SK-N-SH treated with all-trans-retinoic acid at 6 μM for 48 hours (cell line): ENCODE results near the gene NFKBIZ.

Experiments used
- ATAC-seq: fragments of 200-7000 bp; cut with Tn5 transposase; 3 replicates; pipeline ENCODE4 v1.9.1; 2020; ENCODE audit warnings: mild to moderate bottlenecking, moderate library complexity
- ARNTL ChIP-seq: fragments of 450-650 bp; formaldehyde crosslinking; IDR thresholded peaks from 2 replicates; pipeline ENCODE4 v1.5.0; 2020; ENCODE audit warnings: low read depth, mild to moderate bottlenecking, moderate library complexity, borderline replicate concordance
- BACH2 ChIP-seq: fragments of 250-450 bp; sonication (Bioruptor Pico); IDR thresholded peaks from 2 replicates; pipeline ENCODE4 v1.9.0; 2021; ENCODE audit warnings: mild to moderate bottlenecking, borderline replicate concordance
- ESRRG ChIP-seq: fragments of 250-450 bp; sonication (Bioruptor Pico); IDR thresholded peaks from 2 replicates; pipeline ENCODE4 v1.6.1; 2021; ENCODE audit warnings: mild to moderate bottlenecking
- GLIS3 ChIP-seq: fragments of 250-450 bp; sonication (Bioruptor Pico); IDR thresholded peaks from 2 replicates; pipeline ENCODE4 v1.5.0; 2020; ENCODE audit warnings: mild to moderate bottlenecking, moderate library complexity
- ISL1 ChIP-seq: fragments of 250-450 bp; sonication (Bioruptor Pico); IDR thresholded peaks from 2 replicates; pipeline ENCODE4 v2.1.2; 2022; ENCODE audit warnings: mild to moderate bottlenecking, moderate library complexity
- OSR1 ChIP-seq: fragments of 250-450 bp; sonication (Bioruptor Pico); IDR thresholded peaks from 2 replicates; pipeline ENCODE4 v1.8.0; 2022; ENCODE audit warnings: moderate library complexity, mild to moderate bottlenecking, inconsistent platforms
- PPARA ChIP-seq: fragments of 250-450 bp; sonication (Bioruptor Pico); IDR thresholded peaks from 2 replicates; pipeline ENCODE4 v1.5.0; 2020; ENCODE audit warnings: mild to moderate bottlenecking, borderline replicate concordance
- RARB ChIP-seq: fragments of 250-450 bp; sonication (Bioruptor Pico); IDR thresholded peaks from 2 replicates; pipeline ENCODE4 v1.8.0; 2021; ENCODE audit warnings: mild to moderate bottlenecking, moderate library complexity
- SNAI2 ChIP-seq: fragments of 250-450 bp; sonication (Bioruptor Pico); IDR thresholded peaks from 2 replicates; pipeline ENCODE4 v1.5.0; 2020; ENCODE audit warnings: mild to moderate bottlenecking, moderate library complexity
- TCF4 ChIP-seq: fragments of 250-450 bp; sonication (Bioruptor Pico); IDR thresholded peaks from 2 replicates; pipeline ENCODE4 v1.8.0; 2021; ENCODE audit warnings: mild to moderate bottlenecking, moderate library complexity, borderline replicate concordance
- TOX ChIP-seq: fragments of 250-450 bp; sonication (Bioruptor Pico); IDR thresholded peaks from 2 replicates; pipeline ENCODE4 v1.8.0; 2021; ENCODE audit warnings: mild to moderate bottlenecking, moderate library complexity, borderline replicate concordance
- ZC3H10 ChIP-seq: fragments of 250-450 bp; sonication (Bioruptor Pico); IDR thresholded peaks from 2 replicates; pipeline ENCODE4 v1.5.1; 2021; ENCODE audit warnings: mild to moderate bottlenecking, moderate library complexity
- ZFP3 ChIP-seq: fragments of 250-450 bp; sonication (Bioruptor Pico); IDR thresholded peaks from 2 replicates; pipeline ENCODE4 v1.5.0; 2020; ENCODE audit warnings: mild to moderate bottlenecking, moderate library complexity
- ZFP30 ChIP-seq: fragments of 450-650 bp; formaldehyde crosslinking; IDR thresholded peaks from 2 replicates; pipeline ENCODE4 v1.5.0; 2022; ENCODE audit warnings: mild to moderate bottlenecking, moderate library complexity
- ZNF70 ChIP-seq: fragments of 450-650 bp; formaldehyde crosslinking; IDR thresholded peaks from 2 replicates; pipeline ENCODE4 v1.5.0; 2020; ENCODE audit warnings: mild to moderate bottlenecking, moderate library complexity
- ZNF8 ChIP-seq: fragments of 450-650 bp; formaldehyde crosslinking; IDR thresholded peaks from 2 replicates; pipeline ENCODE4 v1.5.0; 2020; ENCODE audit warnings: mild to moderate bottlenecking, moderate library complexity
- TF ChIP-seq, protein P1 (sequence below): fragments of 250-450 bp; sonication (Bioruptor Pico); IDR thresholded peaks from 2 replicates; pipeline ENCODE4 v1.8.0; 2020; ENCODE audit warnings: mild to moderate bottlenecking, moderate library complexity, borderline replicate concordance
- TF ChIP-seq, protein P2 (sequence below): fragments of 250-450 bp; sonication (Bioruptor Pico); IDR thresholded peaks from 2 replicates; pipeline ENCODE4 v1.5.1; 2020; ENCODE audit warnings: low read depth, mild to moderate bottlenecking, moderate library complexity
- TF ChIP-seq, protein P3 (sequence below): fragments of 250-450 bp; sonication (Bioruptor Pico); IDR thresholded peaks from 2 replicates; pipeline ENCODE4 v1.5.1; 2021; ENCODE audit warnings: mild to moderate bottlenecking, moderate library complexity
- TF ChIP-seq, protein P4 (sequence below): fragments of 250-450 bp; sonication (Bioruptor Pico); IDR thresholded peaks from 2 replicates; pipeline ENCODE4 v1.8.0; 2021; ENCODE audit warnings: low read depth, mild to moderate bottlenecking, moderate library complexity, borderline replicate concordance

NFKBIZ gene

DNA sequence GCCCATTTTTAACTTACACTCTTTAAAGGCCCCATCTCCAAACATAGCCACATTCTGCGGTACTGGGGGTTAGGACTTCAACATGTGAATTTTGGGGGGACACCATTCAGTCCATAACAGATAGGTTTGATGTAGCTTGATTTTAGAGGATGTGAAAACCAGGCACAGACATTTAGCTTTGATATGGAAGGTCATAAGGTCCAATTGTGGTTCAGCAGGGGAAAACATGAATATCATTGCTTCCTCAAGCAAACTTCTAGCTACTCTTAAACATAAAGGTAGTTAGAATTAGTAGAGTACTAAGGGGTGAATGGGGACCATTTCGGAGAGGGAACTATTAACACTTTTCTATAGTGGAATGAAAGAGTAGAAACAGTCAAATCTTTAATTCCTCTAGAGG, 13.6 kb upstream of the NFKBIZ start:
- ATAC-seq = no peak
- TF ChIP-seq ZNF70 (CRISPR knock-in tag) = no peak
- TF ChIP-seq, protein P1, sequence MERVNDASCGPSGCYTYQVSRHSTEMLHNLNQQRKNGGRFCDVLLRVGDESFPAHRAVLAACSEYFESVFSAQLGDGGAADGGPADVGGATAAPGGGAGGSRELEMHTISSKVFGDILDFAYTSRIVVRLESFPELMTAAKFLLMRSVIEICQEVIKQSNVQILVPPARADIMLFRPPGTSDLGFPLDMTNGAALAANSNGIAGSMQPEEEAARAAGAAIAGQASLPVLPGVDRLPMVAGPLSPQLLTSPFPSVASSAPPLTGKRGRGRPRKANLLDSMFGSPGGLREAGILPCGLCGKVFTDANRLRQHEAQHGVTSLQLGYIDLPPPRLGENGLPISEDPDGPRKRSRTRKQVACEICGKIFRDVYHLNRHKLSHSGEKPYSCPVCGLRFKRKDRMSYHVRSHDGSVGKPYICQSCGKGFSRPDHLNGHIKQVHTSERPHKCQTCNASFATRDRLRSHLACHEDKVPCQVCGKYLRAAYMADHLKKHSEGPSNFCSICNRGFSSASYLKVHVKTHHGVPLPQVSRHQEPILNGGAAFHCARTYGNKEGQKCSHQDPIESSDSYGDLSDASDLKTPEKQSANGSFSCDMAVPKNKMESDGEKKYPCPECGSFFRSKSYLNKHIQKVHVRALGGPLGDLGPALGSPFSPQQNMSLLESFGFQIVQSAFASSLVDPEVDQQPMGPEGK (CRISPR knock-in tag) = no peak
- TF ChIP-seq BACH2 (CRISPR knock-in tag) = no peak
- no peak for TF ChIP-seq TCF4 (CRISPR knock-in tag)
- TF ChIP-seq, protein P2, sequence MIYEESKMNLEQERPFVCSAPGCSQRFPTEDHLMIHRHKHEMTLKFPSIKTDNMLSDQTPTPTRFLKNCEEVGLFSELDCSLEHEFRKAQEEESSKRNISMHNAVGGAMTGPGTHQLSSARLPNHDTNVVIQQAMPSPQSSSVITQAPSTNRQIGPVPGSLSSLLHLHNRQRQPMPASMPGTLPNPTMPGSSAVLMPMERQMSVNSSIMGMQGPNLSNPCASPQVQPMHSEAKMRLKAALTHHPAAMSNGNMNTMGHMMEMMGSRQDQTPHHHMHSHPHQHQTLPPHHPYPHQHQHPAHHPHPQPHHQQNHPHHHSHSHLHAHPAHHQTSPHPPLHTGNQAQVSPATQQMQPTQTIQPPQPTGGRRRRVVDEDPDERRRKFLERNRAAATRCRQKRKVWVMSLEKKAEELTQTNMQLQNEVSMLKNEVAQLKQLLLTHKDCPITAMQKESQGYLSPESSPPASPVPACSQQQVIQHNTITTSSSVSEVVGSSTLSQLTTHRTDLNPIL (CRISPR knock-in tag) = no peak
- TF ChIP-seq SNAI2 (CRISPR knock-in tag) = no peak
- TF ChIP-seq OSR1 = no peak
- TF ChIP-seq, protein P3, sequence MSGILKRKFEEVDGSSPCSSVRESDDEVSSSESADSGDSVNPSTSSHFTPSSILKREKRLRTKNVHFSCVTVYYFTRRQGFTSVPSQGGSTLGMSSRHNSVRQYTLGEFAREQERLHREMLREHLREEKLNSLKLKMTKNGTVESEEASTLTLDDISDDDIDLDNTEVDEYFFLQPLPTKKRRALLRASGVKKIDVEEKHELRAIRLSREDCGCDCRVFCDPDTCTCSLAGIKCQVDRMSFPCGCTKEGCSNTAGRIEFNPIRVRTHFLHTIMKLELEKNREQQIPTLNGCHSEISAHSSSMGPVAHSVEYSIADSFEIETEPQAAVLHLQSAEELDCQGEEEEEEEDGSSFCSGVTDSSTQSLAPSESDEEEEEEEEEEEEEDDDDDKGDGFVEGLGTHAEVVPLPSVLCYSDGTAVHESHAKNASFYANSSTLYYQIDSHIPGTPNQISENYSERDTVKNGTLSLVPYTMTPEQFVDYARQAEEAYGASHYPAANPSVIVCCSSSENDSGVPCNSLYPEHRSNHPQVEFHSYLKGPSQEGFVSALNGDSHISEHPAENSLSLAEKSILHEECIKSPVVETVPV = no peak
- TF ChIP-seq ESRRG (CRISPR knock-in tag) = no peak
- no peak for TF ChIP-seq ARNTL (CRISPR knock-in tag)
- no peak for TF ChIP-seq TOX
- TF ChIP-seq, protein P4, sequence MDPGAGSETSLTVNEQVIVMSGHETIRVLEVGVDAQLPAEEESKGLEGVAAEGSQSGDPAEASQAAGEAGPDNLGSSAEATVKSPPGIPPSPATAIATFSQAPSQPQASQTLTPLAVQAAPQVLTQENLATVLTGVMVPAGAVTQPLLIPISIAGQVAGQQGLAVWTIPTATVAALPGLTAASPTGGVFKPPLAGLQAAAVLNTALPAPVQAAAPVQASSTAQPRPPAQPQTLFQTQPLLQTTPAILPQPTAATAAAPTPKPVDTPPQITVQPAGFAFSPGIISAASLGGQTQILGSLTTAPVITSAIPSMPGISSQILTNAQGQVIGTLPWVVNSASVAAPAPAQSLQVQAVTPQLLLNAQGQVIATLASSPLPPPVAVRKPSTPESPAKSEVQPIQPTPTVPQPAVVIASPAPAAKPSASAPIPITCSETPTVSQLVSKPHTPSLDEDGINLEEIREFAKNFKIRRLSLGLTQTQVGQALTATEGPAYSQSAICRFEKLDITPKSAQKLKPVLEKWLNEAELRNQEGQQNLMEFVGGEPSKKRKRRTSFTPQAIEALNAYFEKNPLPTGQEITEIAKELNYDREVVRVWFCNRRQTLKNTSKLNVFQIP (CRISPR knock-in tag) = no peak
- TF ChIP-seq PPARA (CRISPR knock-in tag) = no peak
- no peak for TF ChIP-seq ZFP3 (CRISPR knock-in tag)
- TF ChIP-seq RARB (CRISPR knock-in tag) = no peak
- no peak for TF ChIP-seq ZC3H10 (CRISPR knock-in tag)
- TF ChIP-seq ZNF8 = no peak
- no peak for TF ChIP-seq ZFP30 (CRISPR knock-in tag)

GRCh38 chr3:101836160-101836559, 13.2 kb upstream of the NFKBIZ start:
- TF ChIP-seq GLIS3 (CRISPR knock-in tag) (no peak), TCF4 (CRISPR knock-in tag) (no peak), BACH2 (CRISPR knock-in tag) (no peak)
- ATAC-seq = no peak

GRCh38 chr3:101836652-101837598, 12.4 kb upstream of the NFKBIZ start:
- TF ChIP-seq, protein P4 (CRISPR knock-in tag) = 0 out of 2 replicates have a peak, but pooled peaks have one; percentile 9
- TF ChIP-seq ISL1 (CRISPR knock-in tag) = peak; percentile 24; the same call in 1 of the 2 replicates
- TF ChIP-seq, protein P2 (CRISPR knock-in tag) = no peak
- ATAC-seq = peak; percentile 76
